Activated naive CD4-positive, alpha-beta T cell treated with anti-CD3 and anti-CD28 coated beads, Interleukin-2, amount 10 ng/mL, durations not matched to agents 7 days and 5 days (primary cell): Measurements from ENCODE around the gene MAPK8IP3.
"Not testable (repeated sequence)": the region's sequence is repeated elsewhere in the genome, so short reads cannot be mapped to it uniquely, and the experiment has no call there.

Experiments used
- CTCF ChIA-PET: fragments of 350-600 bp; sonication (Branson Sonifier 250); formaldehyde crosslinking; loops from one replicate; lab custom pipeline; 2021; ENCODE audit warnings: antibody characterized with exemption; lab: Charles Lee
- DNase-seq: peaks from one replicate; pipeline ENCODE4 v3.0.0-alpha.2; 2020
- H3K27ac Mint-ChIP-seq: one replicate; pipeline ENCODE4 v1.8.0; 2021; ENCODE audit warnings: mild to moderate bottlenecking, moderate library complexity, mixed read lengths
- H3K27me3 Mint-ChIP-seq: one replicate; pipeline ENCODE4 v1.8.0; 2021; ENCODE audit warnings: mild to moderate bottlenecking, mixed read lengths
- H3K36me3 Mint-ChIP-seq: one replicate; pipeline ENCODE4 v1.8.0; 2021; ENCODE audit warnings: mixed read lengths
- H3K4me1 Mint-ChIP-seq: one replicate; pipeline ENCODE4 v1.8.0; 2021; ENCODE audit warnings: mixed read lengths
- H3K4me3 Mint-ChIP-seq: one replicate; pipeline ENCODE4 v1.8.0; 2021; ENCODE audit warnings: mild to moderate bottlenecking, moderate library complexity, mixed read lengths
- H3K9me3 Mint-ChIP-seq: one replicate; pipeline ENCODE4 v1.8.0; 2021; ENCODE audit warnings: mixed read lengths

MAPK8IP3 gene

DNA sequence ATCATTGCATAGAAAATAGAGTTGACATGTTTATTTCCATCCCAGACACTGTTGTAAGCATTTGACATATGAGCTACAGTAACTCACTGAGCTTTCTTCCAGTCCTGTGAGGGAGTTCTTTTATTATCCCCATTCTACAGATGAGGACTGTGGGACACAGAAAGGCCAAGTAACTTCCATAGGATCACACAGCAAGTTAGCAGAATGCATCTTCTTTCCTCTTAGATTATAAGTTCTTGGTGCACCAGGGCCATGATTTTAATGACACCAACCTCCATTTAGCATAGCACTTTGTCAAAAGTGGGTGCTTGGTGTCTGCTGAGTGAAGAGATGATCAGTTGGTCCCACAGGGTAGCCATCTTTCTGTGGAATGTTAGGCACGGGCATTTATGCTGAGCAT, 15.2 kb upstream of the MAPK8IP3 start:
- DNase-seq: no peak
- H3K4me3 Mint-ChIP-seq: no peak overlapping the region
- no peaks in the 10 kb centered on the region for H3K4me1 Mint-ChIP-seq
- CTCF ChIA-PET: interaction anchor here (1.1 to 1.5 kb wide), 2 partner anchors 15 kb away, joined by 3 read pairs; partner anchors contain the start of gene MAPK8IP3
- peaks cover 47% of the 10 kb centered on the region for H3K36me3 Mint-ChIP-seq
- no peaks in the 10 kb centered on the region for H3K9me3 Mint-ChIP-seq
- H3K27me3 Mint-ChIP-seq: no peaks in the 10 kb centered on the region
- H3K27ac Mint-ChIP-seq: no peak overlapping the region

DNA sequence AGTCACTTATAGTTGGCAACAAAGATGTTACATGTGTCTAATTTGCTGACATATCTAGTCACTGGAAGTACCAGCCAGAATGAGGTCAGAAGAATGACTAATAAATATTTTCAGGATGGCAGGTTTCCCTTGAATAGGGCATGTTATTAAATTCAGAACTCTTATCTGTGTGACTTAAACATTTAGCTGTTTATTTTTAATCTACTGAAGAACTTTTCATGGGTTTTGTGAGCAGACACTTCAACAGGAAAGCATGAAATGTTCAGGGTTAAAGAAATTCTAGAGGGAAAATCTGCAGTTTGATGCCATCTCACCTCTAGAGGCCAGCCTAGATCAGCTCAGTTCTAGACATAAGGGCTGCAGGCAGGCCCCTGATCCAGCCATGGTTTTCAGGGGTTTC, 14.7 kb upstream of the MAPK8IP3 start:
- Mint-ChIP-seq H3K9me3 (no peaks in the 10 kb centered on the region), H3K4me3 (no peak overlapping the region), H3K4me1 (no peaks in the 10 kb centered on the region), H3K27me3 (no peaks in the 10 kb centered on the region), H3K36me3 (peaks cover 47% of the 10 kb centered on the region), H3K27ac (no peak overlapping the region)
- DNase-seq: no peak
- CTCF ChIA-PET: interaction anchor here (1.5 kb wide), 1 partner anchor 16 kb away, joined by 3 read pairs; no protein-coding TSS in a partner anchor

DNA sequence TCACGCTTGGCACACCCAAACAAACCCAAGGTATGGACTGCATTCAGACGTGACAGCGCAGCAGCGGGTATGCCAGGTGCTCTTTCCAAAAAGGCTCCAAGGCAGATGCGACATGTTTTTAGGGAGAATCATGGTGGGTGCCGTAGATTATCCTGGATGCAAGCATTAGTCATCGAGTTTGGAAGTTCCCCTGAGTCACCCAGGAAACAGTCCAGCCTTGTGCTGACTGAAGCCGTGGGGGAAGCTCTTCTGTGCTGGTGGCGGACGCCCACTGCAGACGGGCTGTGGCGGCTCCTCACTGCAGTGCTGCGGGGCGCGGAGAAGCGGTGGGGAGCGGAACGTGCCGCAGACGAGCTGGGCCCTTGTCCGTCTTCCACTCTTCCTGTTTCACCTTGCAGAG, 14.0 kb upstream of the MAPK8IP3 start:
- DNase-seq: no peak
- no peaks in the 10 kb centered on the region for H3K4me1 Mint-ChIP-seq
- H3K4me3 Mint-ChIP-seq: no peak overlapping the region
- H3K36me3 Mint-ChIP-seq: peaks cover 50% of the 10 kb centered on the region
- H3K27me3 Mint-ChIP-seq: no peaks in the 10 kb centered on the region
- H3K27ac Mint-ChIP-seq: no peak overlapping the region
- H3K9me3 Mint-ChIP-seq: no peaks in the 10 kb centered on the region
- CTCF ChIA-PET: interaction anchor here (0.7 kb wide), 1 partner anchor 9 kb away, joined by 3 read pairs; no protein-coding TSS in a partner anchor

DNA sequence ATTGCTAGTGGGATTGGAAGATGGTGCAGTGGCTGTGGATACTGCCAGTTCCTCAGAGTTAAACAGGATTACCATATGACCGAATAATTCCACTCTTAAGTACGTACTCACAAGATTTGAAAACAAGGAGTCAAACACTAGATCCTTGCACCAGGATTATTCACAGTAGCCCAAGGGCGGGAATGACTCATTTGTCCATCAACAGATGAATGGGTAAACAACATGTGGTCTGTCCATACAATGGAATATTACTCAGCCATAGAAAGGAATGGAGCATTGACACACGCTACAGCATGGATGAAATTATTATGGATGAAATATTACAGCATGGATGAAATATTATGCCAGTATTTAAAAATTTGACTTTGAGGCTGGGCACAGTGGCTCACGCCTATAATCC, 9.1 kb upstream of the MAPK8IP3 start:
- Mint-ChIP-seq H3K4me3 (no peak overlapping the region), H3K27me3 (no peaks in the 10 kb centered on the region), H3K36me3 (peaks cover 45% of the 10 kb centered on the region), H3K27ac (no peak overlapping the region), H3K4me1 (no peaks in the 10 kb centered on the region), H3K9me3 (no peaks in the 10 kb centered on the region)
- CTCF ChIA-PET: interaction anchor here (0.8 kb wide), 1 partner anchor 9 kb away, joined by 4 read pairs; the partner anchor contains the start of gene MAPK8IP3
- DNase-seq: no peak

DNA sequence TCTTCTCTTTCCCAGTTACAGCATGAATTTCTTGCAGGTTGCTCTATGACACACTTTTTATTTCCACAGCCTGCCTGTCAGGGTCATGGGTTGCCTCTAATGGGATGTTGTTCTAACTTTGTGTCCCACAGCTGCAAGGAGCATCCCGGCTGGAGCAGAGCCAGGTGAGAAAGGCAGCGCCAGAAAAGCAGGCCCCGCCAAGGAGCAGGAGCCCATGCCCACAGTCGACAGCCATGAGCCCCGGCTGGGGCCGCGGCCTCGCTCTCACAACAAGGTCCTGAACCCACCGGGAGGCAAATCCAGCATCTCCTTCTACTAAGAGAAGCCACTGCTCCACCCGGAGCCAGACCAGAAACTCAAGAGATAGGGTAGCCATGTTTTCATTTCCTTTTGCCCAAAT, 7.3 kb upstream of the MAPK8IP3 start:
- Mint-ChIP-seq H3K27me3 (no peaks in the 10 kb centered on the region), H3K27ac (no peak overlapping the region), H3K4me3 (no peak overlapping the region), H3K4me1 (no peaks in the 10 kb centered on the region), H3K9me3 (no peaks in the 10 kb centered on the region), H3K36me3 (peaks cover 43% of the 10 kb centered on the region)
- DNase-seq: no peak
- CTCF ChIA-PET: interaction anchor here (1.3 kb wide), 1 partner anchor 25 kb away, joined by 3 read pairs; no protein-coding TSS in a partner anchor

DNA sequence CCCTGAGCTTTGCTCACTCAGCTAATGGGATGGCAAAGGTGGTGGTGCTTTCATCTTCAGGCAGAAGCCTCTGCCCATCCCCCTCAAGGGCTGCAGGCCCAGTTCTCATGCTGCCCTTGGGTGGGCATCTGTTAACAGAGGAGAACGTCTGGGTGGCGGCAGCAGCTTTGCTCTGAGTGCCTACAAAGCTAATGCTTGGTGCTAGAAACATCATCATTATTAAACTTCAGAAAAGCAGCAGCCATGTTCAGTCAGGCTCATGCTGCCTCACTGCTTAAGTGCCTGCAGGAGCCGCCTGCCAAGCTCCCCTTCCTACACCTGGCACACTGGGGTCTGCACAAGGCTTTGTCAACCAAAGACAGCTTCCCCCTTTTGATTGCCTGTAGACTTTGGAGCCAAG, 5.7 kb upstream of the MAPK8IP3 start:
- Mint-ChIP-seq H3K4me1 (peaks cover 10% of the 10 kb centered on the region), H3K4me3 (no peak overlapping the region), H3K27me3 (no peaks in the 10 kb centered on the region), H3K36me3 (peaks cover 37% of the 10 kb centered on the region), H3K9me3 (no peaks in the 10 kb centered on the region), H3K27ac (no peak overlapping the region)
- DNase-seq: no peak
- CTCF ChIA-PET: interaction anchor here (1.3 kb wide), 1 partner anchor 23 kb away, joined by 3 read pairs; no protein-coding TSS in a partner anchor

DNA sequence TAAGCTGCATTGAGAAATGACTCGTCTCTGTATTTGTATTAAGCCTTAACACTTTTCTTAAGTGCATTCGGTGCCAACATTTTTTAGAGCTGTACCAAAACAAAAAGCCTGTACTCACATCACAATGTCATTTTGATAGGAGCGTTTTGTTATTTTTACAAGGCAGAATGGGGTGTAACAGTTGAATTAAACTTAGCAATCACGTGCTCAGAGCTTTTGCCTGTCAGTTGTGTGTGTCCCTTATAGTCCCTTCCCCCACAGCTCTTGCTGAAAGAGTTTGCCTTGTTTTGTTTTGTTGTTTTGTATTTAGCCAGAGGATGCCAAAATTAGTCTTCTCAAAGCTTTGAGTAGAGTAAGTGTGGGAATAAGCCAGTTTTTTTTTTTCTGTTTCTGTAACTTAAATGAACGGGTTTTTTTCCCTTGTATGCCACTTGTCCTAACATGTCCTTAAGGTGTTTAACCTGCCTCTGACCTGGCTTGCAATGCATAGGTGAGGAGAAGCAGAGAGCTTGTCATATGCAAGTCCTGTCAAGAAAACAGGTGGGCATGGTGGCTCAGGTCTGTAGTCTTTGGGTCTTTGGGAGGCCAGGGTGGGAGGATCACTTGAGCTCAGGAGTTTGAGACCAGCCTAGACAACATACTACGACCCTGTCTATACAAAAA, 4.6 kb upstream of the MAPK8IP3 start:
- Mint-ChIP-seq H3K27ac (no peak overlapping the region), H3K9me3 (no peaks in the 10 kb centered on the region), H3K4me1 (peaks cover 15% of the 10 kb centered on the region), H3K4me3 (no peak overlapping the region), H3K36me3 (peaks cover 40% of the 10 kb centered on the region), H3K27me3 (peaks cover 5% of the 10 kb centered on the region)
- CTCF ChIA-PET: interaction anchor here (0.7 to 1.6 kb wide), 3 partner anchors 9 to 24 kb away, joined by 3 to 5 read pairs (median 3); no protein-coding TSS in a partner anchor
- no peak for DNase-seq

DNA sequence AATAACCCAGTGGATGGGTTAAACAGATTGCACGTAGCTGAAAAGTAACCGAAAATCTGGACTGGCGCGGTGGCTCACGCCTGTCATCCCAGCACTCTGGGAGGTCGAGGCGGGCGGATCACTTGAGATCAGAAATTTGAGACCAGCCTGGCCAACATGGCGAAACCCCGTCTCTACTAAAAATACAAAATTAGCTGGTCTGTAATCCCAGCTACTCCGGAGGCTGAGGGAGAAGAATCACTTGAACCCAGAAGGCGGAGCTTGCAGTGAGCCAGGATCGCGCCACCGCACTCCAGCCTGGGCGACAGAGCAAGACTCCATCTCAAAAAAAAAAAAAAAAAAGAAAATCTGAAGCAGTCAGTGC, 689 bp upstream of the MAPK8IP3 start:
- peak overlapping the region; percentile 98 for H3K4me3 Mint-ChIP-seq
- H3K27me3 Mint-ChIP-seq, H3K9me3 Mint-ChIP-seq: not testable (repeated sequence)
- H3K36me3 Mint-ChIP-seq: peaks cover 25% of the 10 kb centered on the region
- peak; percentile 60 for DNase-seq
- CTCF ChIA-PET: interaction anchor here (0.8 to 2.1 kb wide), 12 partner anchors 8 to 342 kb away, joined by 3 to 6 read pairs (median 4); partner anchors contain the start of genes IFT140, JPT2, NUBP2 and SPSB3
- peaks cover 32% of the 10 kb centered on the region for H3K4me1 Mint-ChIP-seq
- H3K27ac Mint-ChIP-seq: peak overlapping the region; percentile 99

DNA sequence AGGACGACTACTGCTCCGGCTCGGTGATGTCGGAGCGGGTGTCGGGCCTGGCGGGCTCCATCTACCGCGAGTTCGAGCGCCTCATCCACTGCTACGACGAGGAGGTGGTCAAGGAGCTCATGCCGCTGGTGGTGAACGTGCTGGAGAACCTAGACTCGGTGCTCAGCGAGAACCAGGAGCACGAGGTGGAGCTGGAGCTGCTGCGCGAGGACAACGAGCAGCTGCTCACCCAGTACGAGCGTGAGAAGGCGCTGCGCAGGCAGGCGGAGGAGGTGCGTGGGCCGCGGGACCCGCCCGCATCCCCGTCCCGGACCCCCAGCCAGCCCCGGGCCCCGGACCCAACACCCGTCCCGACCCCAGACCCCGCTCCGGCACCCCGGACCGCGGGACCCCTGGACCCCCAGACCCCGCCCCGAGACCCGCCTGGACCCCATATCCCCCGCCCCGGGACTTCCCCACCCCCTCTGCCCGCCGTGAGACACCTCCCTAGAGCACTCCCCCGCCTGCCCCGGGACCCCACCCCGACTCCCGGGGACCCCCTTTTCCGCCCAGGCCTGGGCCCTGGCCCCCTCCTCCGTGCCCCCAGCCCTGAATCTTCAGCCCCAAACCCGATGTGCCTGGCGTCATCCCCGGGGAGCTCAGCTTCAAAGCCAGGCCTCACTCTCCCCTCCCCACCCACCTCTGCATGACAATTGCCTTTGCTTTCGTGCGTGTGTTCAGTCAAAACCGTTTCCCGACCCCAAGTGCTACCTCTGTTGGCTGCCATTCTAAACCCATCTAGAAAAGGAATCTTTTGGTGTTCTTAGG, 594 bp downstream of the MAPK8IP3 start:
- Mint-ChIP-seq H3K9me3 (no peaks in the 10 kb centered on the region), H3K4me1 (peaks cover 32% of the 10 kb centered on the region), H3K36me3 (peaks cover 18% of the 10 kb centered on the region), H3K4me3 (peak overlapping the region; percentile 98), H3K27ac (peak overlapping the region; percentile 92), H3K27me3 (peaks cover 5% of the 10 kb centered on the region)
- CTCF ChIA-PET: interaction anchor here (0.5 to 2.1 kb wide), 10 partner anchors 9 to 346 kb away, joined by 3 to 6 read pairs (median 4); partner anchors contain the start of genes IFT140, JPT2, NUBP2 and SPSB3
- peak; percentile 69 for DNase-seq

DNA sequence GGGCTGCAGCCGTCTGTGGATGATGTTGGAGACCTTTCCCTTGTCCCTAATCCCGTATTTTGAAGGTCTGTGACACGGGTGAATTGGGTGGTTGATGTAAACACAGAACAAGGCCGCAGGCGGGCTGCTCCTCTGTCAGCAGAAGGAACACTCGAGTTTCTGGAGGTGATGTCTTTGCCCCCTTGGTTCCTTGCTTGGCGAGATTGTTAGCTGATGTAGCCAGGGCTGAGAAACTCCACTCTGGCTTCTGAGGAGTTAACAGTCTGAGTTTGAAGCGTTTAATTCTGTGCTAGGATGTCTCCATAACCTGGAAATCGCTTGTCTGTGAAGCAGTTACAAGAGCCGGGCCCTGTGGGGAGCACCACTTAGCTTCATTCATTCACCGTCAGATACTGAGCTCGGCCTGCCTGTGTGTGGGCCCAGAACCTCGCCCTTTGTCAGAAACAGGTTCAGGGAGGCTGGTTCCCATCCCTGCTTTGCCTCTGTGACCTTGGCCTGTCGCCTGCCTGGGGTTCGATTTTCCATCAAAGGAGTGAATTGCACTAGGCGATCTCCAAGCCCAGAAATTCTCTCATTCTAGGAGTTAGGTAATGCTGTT, 1.3 kb downstream of the MAPK8IP3 start:
- Mint-ChIP-seq H3K4me1 (peaks cover 32% of the 10 kb centered on the region), H3K27me3 (peaks cover 5% of the 10 kb centered on the region), H3K27ac (peak overlapping the region; percentile 92), H3K4me3 (peak overlapping the region; percentile 87), H3K9me3 (no peaks in the 10 kb centered on the region), H3K36me3 (peaks cover 16% of the 10 kb centered on the region)
- CTCF ChIA-PET: interaction anchor here (0.7 to 2.1 kb wide), 6 partner anchors 10 to 347 kb away, joined by 3 to 6 read pairs (median 3); partner anchors contain the start of gene JPT2
- DNase-seq: peak; percentile 50

DNA sequence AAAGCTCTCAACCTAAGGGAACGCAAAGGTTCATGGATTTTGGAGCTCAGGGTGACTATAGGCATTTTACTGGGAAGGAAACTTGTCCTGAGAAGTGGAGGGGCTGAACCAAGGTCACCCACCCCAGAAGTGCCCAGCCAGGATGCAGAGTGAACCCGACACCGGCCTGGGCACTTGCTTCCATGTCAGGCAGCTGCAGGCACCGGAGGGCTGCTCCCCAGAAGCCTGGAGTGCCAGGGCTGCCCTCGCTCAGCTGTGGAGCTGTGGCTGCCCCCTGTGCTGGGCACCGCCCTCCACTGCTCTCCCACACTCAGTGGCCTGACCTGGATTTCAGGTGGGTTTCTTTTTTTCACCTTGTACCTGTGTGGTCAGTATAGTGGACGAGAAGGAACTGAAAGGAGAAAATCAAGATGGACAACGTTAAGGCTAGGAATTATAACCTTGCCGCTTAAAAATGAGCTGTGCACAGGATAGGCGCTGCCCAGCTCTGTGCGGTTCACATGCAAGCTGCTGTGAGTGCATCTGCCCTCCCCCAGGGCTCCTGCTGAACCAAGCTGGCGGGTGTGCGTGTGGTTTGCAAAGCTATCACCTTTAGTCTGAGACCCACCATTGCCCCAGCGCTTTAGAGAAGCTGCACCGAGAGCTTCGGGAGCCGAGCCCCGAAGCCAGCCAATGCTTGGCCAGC, 2.2 kb downstream of the MAPK8IP3 start:
- DNase-seq: no peak
- H3K27me3 Mint-ChIP-seq: peaks cover 5% of the 10 kb centered on the region
- CTCF ChIA-PET: interaction anchor here (0.8 to 1.3 kb wide), 2 partner anchors 25 to 30 kb away, joined by 3 read pairs; partner anchors contain the start of gene JPT2
- H3K36me3 Mint-ChIP-seq: peaks cover 12% of the 10 kb centered on the region
- peaks cover 32% of the 10 kb centered on the region for H3K4me1 Mint-ChIP-seq
- peak overlapping the region; percentile 87 for H3K4me3 Mint-ChIP-seq
- H3K9me3 Mint-ChIP-seq: no peaks in the 10 kb centered on the region
- H3K27ac Mint-ChIP-seq: no peak overlapping the region

DNA sequence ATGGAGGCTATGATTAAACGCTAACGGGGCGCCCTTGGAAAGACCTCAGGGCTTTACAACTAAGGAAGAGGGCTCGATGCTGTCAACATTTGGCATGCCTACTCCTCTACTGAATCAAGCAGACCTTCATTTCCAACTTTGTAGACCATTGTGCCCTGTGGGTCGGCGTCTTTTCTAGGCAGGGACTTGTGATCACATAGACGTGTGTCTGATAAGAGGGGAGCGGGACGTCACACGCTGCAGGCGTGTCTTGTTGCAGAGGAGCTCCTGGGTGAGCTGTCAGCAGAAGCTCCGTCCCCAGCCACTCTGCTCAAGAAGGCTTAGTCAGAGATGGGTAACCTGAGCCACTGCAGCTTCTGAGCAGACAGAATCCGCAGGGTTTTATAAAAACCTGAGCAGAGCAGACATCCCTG, 2.8 kb downstream of the MAPK8IP3 start:
- Mint-ChIP-seq H3K27me3 (peaks cover 5% of the 10 kb centered on the region), H3K9me3 (no peaks in the 10 kb centered on the region), H3K4me1 (peaks cover 32% of the 10 kb centered on the region), H3K36me3 (peaks cover 12% of the 10 kb centered on the region), H3K4me3 (no peak overlapping the region), H3K27ac (peak overlapping the region; percentile 39)
- no peak for DNase-seq
- CTCF ChIA-PET: interaction anchor here (1.3 kb wide), 1 partner anchor 26 kb away, joined by 3 read pairs; no protein-coding TSS in a partner anchor

DNA sequence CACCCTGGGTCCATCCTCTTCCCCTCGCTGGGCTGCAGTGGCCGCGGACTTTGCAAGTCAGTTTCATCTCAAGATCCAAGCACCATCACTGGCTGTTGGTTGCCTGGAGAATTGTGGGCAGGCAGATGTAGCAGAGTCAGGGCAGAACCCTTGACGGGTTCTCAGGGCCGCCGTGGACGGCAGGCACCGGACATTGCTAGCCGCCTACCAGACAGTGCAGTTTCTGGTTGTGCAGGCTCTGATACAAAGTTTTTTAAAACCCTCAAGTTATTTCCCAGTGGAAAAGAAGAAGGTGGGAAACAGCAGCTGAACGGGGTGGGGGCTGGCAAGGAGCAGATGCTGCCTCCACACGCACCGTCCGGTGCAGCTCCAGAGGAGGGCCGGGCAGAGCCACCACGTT, 3.4 kb downstream of the MAPK8IP3 start:
- Mint-ChIP-seq H3K4me1 (peaks cover 31% of the 10 kb centered on the region), H3K36me3 (peaks cover 12% of the 10 kb centered on the region), H3K9me3 (no peaks in the 10 kb centered on the region), H3K27me3 (peaks cover 5% of the 10 kb centered on the region), H3K4me3 (no peak overlapping the region), H3K27ac (no peak overlapping the region)
- DNase-seq: no peak
- CTCF ChIA-PET: interaction anchor here (1.2 kb wide), 1 partner anchor 15 kb away, joined by 4 read pairs; no protein-coding TSS in a partner anchor
